ENCODE results near the gene SLC6A1.

Gene SLC6A1

DNA sequence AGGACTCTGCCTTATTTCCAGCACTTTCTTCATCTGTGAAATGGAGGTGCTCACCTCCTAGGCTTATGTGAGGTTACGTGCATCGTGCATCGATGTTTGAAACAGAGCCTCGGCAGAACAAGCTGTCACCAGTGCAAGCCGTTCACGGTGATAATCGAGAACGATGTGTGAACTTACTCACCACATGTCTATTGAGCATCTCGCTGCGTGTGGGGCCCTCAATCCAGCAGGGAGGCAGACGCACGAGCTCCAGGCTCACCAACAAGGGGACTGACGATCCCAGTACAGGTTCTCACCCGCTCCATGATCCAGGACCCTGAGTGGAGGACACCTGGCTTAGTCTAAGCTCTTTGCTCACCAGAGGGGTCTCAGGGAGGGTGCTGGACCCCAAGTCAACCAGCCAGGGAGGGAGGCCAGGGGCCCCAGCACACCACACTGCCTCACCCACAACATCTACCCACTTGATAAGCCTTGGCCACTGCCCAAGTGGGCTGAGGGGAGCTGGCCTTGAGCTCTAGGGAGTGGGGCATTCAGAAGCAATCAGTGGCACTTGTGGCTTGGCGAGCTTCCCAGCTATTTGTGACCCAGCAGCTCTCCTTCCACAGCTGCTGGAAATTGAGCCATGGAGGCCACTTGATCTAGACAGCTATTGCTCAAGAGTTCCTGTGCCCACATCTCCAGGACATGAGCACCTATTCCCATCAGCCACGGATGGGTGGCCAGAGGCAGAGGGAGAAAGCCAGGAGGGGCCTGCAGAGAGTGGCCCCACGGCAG lies 34.4 kb upstream of the SLC6A1 start:
- H3K4me3 Mint-ChIP-seq, result no peak overlapping the region
- no peaks in the 10 kb centered on the region for H3K4me1 Mint-ChIP-seq (ENCODE audit: low read depth)
- no peak overlapping the region for H3K27ac Mint-ChIP-seq
- H3K9me3 Mint-ChIP-seq, result no peaks in the 10 kb centered on the region
- DNase-seq, result no peak
- no peaks in the 10 kb centered on the region for H3K36me3 Mint-ChIP-seq (ENCODE audit: low read depth)
- H3K27me3 Mint-ChIP-seq, result peaks cover 13% of the 10 kb centered on the region

DNA sequence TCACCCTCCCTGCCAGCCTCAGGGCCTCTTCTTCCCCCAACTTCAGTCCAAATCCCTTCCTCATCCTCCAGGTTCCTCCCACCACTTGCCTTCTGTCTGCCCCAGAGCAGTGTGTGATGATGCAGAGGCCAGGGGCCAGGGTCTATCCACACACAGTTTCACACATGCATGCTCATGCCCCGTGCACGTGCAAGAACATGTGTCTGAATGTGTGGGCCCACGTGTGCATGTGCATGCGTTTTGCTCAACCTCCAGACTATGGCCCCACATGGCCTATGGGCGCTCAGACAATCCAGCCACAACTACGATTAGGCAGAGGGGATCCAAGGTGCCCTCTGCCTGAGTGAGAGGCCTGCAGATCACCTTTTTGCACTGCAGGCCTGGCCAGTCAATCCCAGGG lies 32.3 kb upstream of the SLC6A1 start:
- no peak overlapping the region for H3K27ac Mint-ChIP-seq
- H3K4me3 Mint-ChIP-seq, result no peak overlapping the region
- no peak for DNase-seq
- H3K9me3 Mint-ChIP-seq, result no peaks in the 10 kb centered on the region
- no peaks in the 10 kb centered on the region for H3K4me1 Mint-ChIP-seq (ENCODE audit: low read depth)
- H3K36me3 Mint-ChIP-seq (ENCODE audit: low read depth), result no peaks in the 10 kb centered on the region
- peaks cover 21% of the 10 kb centered on the region for H3K27me3 Mint-ChIP-seq

DNA sequence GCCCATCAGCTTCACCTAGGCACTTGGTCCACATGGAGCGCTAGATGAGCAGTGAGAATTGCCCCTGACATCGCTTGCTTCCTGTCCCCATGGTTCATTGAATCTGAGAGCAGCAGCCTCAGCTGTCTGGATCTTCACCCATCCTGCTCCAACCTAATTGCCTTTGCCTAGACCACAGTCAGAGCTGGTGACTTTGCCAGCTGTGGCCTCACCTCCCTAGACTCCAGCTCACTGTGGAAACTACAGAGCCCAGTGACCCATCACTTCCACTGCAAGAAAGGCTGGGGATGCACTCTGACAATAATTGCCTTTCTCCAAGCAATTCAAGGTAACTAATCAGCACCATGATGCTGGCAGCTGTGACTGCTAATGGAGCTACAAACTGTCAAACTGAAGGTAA lies 30.6 kb upstream of the SLC6A1 start:
- no peak for DNase-seq
- Mint-ChIP-seq H3K9me3 (no peaks in the 10 kb centered on the region), H3K27ac (no peak overlapping the region), H3K4me3 (no peak overlapping the region), H3K36me3 (ENCODE audit: low read depth) (no peaks in the 10 kb centered on the region), H3K27me3 (peaks cover 28% of the 10 kb centered on the region), H3K4me1 (ENCODE audit: low read depth) (no peaks in the 10 kb centered on the region)

DNA sequence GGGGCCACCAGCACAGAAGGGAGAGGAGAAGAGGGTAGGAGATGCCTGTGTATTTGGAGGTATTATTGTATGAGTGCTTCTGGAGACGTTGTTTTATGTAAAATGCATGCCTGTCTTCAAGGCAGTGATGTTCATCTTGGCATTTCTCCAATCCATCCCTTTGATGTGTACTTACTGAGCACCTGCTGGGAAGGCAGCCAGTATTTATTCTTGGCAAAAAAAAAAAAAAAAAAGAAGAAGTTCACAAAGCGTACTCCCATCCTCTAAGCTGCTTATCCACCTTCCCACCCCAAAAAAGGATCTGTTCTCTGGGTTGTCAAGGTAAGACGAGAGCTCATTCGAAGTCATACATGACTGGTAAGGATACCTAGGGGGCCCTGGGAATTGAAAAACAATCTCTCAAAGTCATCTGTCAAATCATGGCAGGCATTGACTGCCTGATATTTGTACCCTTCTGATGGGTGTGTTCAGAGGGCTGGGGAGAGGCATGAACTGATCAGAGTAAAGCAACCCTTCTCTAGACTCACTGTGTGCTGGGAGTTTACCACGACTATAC lies 30.0 kb upstream of the SLC6A1 start:
- Mint-ChIP-seq H3K9me3 (no peaks in the 10 kb centered on the region), H3K27me3 (peaks cover 31% of the 10 kb centered on the region), H3K36me3 (ENCODE audit: low read depth) (no peaks in the 10 kb centered on the region), H3K4me1 (ENCODE audit: low read depth) (no peaks in the 10 kb centered on the region), H3K4me3 (no peak overlapping the region), H3K27ac (no peak overlapping the region)
- no peak for DNase-seq

DNA sequence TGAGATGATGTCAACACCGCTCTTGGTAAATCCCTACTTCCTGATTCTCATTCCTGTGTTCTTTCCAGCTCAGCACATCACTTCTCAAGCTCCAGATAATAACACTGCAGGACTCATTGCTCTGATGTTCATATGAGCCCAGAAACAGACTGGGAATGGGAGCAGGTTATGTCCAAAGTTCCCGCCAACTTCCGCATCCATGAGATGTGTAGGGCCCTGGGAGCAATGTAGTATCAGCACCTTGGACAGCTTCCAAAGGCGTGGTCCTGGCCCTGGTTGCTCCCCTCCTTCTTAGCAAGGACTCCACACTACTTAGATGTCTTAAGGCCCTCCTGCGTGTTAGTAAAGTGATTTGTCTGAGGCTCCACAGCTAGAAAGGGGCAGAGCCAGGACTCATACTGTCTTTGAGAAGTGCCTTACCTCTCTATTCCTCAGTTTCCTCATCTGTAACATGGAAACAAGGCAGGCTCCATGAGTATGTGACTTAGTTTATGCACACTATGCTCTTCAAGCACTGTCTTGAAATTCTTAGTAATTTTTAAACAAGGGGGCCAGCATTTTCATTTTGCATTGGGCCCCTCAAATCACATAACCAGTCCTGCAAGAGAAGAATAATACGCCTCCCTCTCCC lies 27.9 kb upstream of the SLC6A1 start:
- H3K27ac Mint-ChIP-seq, result no peak overlapping the region
- no peaks in the 10 kb centered on the region for H3K9me3 Mint-ChIP-seq
- H3K4me3 Mint-ChIP-seq, result no peak overlapping the region
- H3K4me1 Mint-ChIP-seq (ENCODE audit: low read depth), result no peaks in the 10 kb centered on the region
- no peaks in the 10 kb centered on the region for H3K36me3 Mint-ChIP-seq (ENCODE audit: low read depth)
- no peak for DNase-seq
- H3K27me3 Mint-ChIP-seq, result peaks cover 33% of the 10 kb centered on the region

DNA sequence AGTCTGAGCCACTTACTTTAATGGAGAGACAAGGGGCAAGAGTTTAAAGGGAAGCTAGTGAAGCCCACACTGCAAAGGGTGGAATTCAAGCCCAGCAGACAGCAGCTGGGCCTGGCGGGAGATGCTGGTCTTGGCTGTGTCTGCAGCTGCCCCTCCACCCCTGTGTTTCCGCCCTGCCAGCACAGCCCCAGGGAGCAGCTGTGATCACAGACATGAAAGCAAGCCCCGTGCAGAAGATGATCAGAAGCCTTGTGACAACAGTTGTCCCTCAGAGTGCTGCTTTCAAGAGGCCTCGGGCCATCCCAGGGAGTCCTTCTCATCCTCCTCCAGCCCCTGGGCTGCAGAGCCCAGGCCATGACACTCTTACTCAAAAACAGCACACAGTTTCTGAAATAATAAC lies 24.1 kb upstream of the SLC6A1 start:
- Mint-ChIP-seq H3K27me3 (peaks cover 40% of the 10 kb centered on the region), H3K4me1 (ENCODE audit: low read depth) (no peaks in the 10 kb centered on the region)

DNA sequence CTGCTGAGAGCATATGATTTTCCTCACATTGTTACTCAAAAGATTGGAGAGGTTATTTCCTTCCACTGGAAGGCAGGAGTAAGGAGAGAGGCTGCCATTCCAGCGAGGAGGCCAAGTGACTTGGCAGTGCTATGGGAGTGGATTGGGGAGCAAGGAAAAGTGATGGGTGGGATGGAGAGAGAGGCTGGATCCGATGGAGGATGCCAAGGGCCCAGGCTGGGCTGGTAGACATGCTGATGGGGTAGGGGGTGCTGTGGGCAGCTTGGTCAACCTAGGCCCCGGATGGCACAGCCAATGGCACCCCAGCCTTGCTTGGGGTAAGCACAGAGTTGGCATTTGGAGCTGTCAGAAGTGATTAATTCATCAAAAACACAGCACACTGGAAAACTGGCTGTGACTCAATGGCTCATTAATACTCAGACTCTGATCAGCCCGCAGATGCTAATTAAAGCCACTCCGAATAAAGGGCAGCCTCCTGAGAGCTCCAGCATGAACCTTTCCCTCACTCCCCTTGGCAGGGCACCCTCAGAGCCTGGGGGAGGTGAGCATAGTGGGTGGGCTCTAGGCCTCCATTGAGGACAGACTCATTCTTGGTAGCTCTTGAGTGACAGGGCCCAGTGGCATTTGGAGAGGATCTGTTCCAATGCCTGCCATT lies 22.1 kb upstream of the SLC6A1 start:
- no peak for DNase-seq
- Mint-ChIP-seq H3K4me1 (ENCODE audit: low read depth) (no peaks in the 10 kb centered on the region), H3K27me3 (peaks cover 40% of the 10 kb centered on the region), H3K4me3 (no peak overlapping the region), H3K36me3 (ENCODE audit: low read depth) (no peaks in the 10 kb centered on the region), H3K9me3 (no peaks in the 10 kb centered on the region), H3K27ac (no peak overlapping the region)

More for the DNA sequence above, 24.1 kb upstream of the SLC6A1 start:
- no peaks in the 10 kb centered on the region for H3K36me3 Mint-ChIP-seq (ENCODE audit: low read depth)
- no peak overlapping the region for H3K4me3 Mint-ChIP-seq
- no peak overlapping the region for H3K27ac Mint-ChIP-seq
- DNase-seq, result no peak
- no peaks in the 10 kb centered on the region for H3K9me3 Mint-ChIP-seq

DNA sequence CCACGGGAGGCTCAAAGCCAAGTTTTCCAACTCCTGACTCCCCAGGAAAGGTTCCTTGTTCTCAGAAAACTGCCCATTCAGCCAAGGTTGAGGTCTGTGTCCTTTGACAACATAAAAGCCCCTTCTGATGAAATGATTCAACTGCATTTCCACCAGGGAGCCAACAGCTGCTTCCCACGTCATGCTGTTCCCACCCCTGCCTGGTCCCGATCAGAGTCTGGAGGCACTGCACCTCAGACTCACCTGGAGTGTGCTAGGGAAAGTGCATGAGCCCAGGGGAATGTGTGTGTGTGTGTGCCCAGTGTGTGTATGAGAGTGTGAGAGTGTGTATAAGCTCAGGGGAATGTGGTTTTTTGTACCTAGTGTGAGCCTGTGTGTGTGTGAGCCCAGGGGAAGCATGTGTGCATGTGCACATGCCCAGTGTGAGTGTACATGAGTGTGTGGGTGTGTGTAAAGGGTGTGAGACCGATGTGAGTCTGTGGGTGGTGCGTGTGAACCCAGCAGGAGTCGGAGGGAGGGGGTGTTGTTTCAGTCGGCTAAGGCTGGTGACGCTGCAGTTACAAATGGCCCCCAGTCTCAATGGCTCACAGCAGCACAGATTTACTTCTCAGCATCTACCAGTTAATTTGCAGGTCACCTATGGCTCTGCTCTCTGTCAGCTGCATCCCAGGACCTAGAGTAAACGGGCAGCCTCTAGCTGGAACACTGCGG lies 20.3 kb upstream of the SLC6A1 start:
- Mint-ChIP-seq H3K9me3 (no peaks in the 10 kb centered on the region), H3K27me3 (peaks cover 40% of the 10 kb centered on the region), H3K27ac (no peak overlapping the region), H3K36me3 (ENCODE audit: low read depth) (no peaks in the 10 kb centered on the region), H3K4me1 (ENCODE audit: low read depth) (peaks cover 8% of the 10 kb centered on the region), H3K4me3 (no peak overlapping the region)
- DNase-seq, result no peak

DNA sequence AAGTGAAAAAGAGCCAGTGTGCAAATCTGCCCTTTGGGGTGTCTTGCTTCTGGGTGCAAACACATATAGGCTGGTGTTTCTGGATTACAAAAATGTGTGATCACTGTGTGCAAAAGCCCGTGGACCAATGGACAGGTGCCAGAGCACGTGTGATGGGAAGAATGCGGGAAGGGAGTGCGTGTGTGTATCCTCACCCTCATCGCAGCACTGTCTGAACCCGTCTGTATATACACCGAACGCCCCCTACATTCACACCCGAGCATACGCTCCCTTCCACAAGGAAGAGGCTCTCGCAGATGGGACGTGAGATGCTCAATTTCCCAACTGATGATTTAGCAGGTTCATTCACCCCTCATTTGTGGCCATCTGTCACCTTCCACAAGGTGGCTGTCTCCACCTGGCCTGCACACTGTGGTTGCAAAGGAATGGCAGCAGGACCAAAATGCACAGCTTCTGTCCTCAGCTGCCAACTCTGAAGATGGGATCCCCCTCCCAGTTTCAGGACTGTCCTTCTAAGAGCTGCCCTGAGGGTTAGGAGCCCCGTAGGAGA lies 19.4 kb upstream of the SLC6A1 start:
- H3K27ac Mint-ChIP-seq, result no peak overlapping the region
- peaks cover 38% of the 10 kb centered on the region for H3K27me3 Mint-ChIP-seq
- H3K4me1 Mint-ChIP-seq (ENCODE audit: low read depth), result peaks cover 8% of the 10 kb centered on the region
- no peak overlapping the region for H3K4me3 Mint-ChIP-seq
- H3K36me3 Mint-ChIP-seq (ENCODE audit: low read depth), result no peaks in the 10 kb centered on the region
- no peak for DNase-seq
- no peaks in the 10 kb centered on the region for H3K9me3 Mint-ChIP-seq

DNA sequence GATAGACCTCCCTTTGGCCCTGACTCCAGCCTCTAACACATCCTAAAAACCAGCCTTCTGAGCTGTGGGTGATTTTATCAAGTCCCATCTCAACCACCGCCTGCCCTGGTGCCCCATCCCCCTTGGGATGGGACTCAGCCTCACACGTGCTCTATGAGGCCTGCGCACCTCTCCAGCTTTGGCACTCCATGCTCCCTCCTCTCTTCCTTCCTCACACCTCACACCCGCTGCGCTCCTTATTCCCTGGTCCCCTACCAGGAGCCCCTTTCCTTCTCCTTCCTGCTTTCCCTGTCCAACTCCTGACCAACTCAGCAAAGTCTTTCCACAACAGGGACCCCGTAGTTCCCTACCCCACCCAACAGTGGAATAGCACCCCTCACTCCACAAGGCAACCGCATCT lies 18.4 kb upstream of the SLC6A1 start:
- Mint-ChIP-seq H3K36me3 (ENCODE audit: low read depth) (no peaks in the 10 kb centered on the region), H3K4me3 (no peak overlapping the region), H3K4me1 (ENCODE audit: low read depth) (peaks cover 8% of the 10 kb centered on the region), H3K9me3 (no peaks in the 10 kb centered on the region), H3K27ac (no peak overlapping the region), H3K27me3 (peaks cover 44% of the 10 kb centered on the region)
- no peak for DNase-seq

DNA sequence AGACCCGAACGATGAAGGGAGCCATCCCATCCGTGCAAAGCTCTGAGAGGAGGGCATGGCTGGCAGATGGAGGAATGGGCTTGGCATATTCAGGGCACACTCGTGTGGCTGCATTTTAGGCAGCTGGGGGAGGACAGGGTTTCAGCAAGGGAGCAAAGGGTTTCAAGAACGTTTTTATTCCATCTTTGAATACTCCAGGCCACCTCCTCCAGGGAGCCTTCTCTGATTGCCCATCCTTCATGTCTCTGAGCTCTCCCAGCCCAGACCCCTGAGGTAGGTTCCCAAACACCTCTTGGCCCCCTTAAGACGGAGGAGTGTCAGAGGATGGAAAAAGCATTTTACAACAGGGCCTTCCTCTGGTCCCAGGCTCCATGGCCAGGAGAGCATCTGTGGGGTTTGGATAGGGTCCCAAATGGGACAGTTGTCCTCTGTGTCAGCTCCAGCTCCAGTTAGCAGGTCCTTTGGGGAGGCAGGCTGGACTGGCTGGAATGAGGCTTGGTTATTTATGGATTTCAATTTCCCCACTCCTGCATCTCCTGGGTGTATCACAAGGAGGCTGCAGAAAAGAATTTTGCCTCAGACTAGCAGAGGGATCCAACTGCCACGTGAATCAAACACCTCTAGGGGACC lies 17.7 kb upstream of the SLC6A1 start:
- Mint-ChIP-seq H3K4me3 (no peak overlapping the region), H3K36me3 (ENCODE audit: low read depth) (no peaks in the 10 kb centered on the region), H3K9me3 (no peaks in the 10 kb centered on the region), H3K4me1 (ENCODE audit: low read depth) (peaks cover 8% of the 10 kb centered on the region), H3K27me3 (peaks cover 45% of the 10 kb centered on the region), H3K27ac (no peak overlapping the region)
- no peak for DNase-seq

DNA sequence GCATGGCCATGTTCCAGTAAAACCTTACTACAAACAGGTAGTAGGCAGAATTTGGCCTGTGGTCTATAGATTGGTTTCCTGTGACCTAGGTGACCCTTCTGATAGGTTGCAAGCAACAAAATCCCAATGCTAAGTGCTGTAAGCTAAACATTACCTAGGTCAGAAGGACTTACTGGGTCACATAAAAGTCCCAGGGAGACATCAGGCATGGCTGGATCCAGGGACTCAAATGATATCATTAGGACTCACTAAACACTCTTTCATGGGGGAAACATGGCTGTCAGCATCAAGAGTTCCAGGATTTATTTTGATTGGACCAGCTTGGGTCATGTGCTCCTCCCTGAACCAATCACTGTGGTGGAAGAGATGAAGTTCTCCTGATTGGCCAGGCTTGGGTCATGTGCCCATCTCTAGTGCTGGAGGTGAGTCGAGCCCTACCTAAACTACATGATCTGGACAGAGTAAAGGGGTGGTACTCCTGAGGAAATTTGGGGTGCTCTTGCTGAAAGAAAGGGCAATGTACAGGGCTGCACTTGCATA lies 16.8 kb upstream of the SLC6A1 start:
- Mint-ChIP-seq H3K27me3 (peaks cover 50% of the 10 kb centered on the region), H3K27ac (no peak overlapping the region), H3K4me3 (no peak overlapping the region), H3K9me3 (no peaks in the 10 kb centered on the region), H3K4me1 (ENCODE audit: low read depth) (peaks cover 8% of the 10 kb centered on the region), H3K36me3 (ENCODE audit: low read depth) (no peaks in the 10 kb centered on the region)
- DNase-seq, result no peak

DNA sequence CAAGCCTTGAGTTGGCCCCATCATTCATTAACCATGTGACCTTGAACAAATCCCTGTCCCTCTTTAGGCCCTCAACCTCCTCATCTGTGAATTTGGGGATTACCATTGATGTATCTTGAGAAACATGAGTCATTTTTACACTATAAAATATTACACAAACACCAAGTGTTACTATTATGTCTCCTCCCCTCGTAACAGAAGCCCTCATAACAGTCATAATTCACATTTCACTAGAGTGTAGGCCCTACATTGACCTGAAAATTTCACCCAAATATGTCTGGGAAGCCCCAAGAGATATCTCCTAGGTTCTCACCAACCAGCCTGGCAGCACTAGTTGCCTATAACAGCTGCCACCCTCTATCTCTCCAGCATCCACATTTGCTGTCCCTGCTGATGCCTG lies 15.8 kb upstream of the SLC6A1 start:
- Mint-ChIP-seq H3K36me3 (ENCODE audit: low read depth) (no peaks in the 10 kb centered on the region), H3K9me3 (no peaks in the 10 kb centered on the region), H3K4me3 (no peak overlapping the region), H3K4me1 (ENCODE audit: low read depth) (peaks cover 8% of the 10 kb centered on the region), H3K27me3 (peaks cover 51% of the 10 kb centered on the region), H3K27ac (no peak overlapping the region)
- DNase-seq, result no peak

Measured in activated T-cell treated with anti-CD3 and anti-CD28 coated beads, Interleukin-2, amount 50 U/mL, for 24 hours (primary cell).